ENCODE results near the gene NUP210L. TPM values are rescaled to one million over a fixed set of nuclear protein-coding genes. Genes with fewer than 3 reads are reported as not detected.

NUP210L gene
- total RNA-seq, 4 donors from 2014 or later: 0.09 to 0.21 TPM; not detected in 2

DNA sequence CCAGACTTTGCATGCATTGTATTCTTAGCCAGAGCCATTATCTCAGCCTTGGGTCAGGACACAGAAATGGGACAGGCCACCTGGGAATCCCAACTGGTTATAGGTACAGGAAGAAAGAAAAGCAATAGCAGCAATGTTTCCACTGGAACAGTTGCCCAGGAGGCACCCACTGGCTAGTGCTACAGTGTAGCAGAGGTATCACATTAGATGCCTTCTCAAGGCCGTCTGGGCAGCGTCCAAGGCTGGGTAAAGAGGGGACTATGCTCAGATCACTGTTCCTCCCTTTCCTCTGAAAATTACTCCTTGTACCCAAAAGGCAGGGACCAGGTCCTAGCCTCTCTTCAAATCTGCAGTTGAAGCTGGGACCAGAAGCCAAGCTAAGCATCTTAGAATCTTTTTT, 184.5 kb downstream of the NUP210L start:
- intact Hi-C loops (cut with DNase I; ENCODE audit: low total_unique reads): loop anchor here (10.0 kb wide), 1 partner anchor 176 kb away; no protein-coding TSS in a partner anchor
- no peak overlapping the region for H3K27ac ChIP-seq
- H3K27me3 ChIP-seq: no peaks in the 10 kb centered on the region
- no peaks in the 10 kb centered on the region for H3K36me3 ChIP-seq
- peaks cover 0 to 3% of the 10 kb centered on the region in 2 donors for H3K4me1 ChIP-seq
- TF ChIP-seq CTCF (IDR thresholded peaks at IDR 0.05) (no peak), POLR2A (IDR thresholded peaks at IDR 0.05) (no peak)
- DNase-seq: no peak
- no peak overlapping the region for H3K4me3 ChIP-seq
- H3K9me3 ChIP-seq: no peaks in the 10 kb centered on the region

DNA sequence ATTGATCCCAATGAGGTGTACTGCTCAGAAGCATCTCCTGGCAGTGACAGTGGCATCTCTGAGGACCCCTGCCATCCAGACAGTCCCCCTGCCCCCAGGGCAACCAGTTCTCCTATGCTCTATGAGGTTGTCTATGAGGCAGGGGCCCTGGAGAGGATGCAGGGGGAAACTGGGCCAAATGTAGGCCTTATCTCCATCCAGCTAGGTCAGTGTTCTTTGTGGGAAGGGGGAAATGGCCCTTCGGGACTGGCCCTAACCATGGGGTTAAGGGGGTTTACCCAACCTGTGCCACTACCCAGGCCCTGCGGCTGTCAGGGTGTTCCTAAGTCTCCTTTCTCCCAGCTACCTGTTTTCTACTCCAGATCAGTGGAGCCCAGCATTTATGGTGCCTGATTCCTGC, 185.9 kb downstream of the NUP210L start:
- H3K27ac ChIP-seq: no peak overlapping the region
- no peak overlapping the region for H3K4me3 ChIP-seq
- TF ChIP-seq CTCF (IDR thresholded peaks at IDR 0.05): no peak
- TF ChIP-seq POLR2A (IDR thresholded peaks at IDR 0.05): no peak
- no peaks in the 10 kb centered on the region for H3K27me3 ChIP-seq
- DNase-seq: no peak
- H3K36me3 ChIP-seq: no peaks in the 10 kb centered on the region
- intact Hi-C loops (cut with DNase I; ENCODE audit: low total_unique reads): no loop called here
- H3K9me3 ChIP-seq: no peaks in the 10 kb centered on the region
- H3K4me1 ChIP-seq: peaks cover 0 to 3% of the 10 kb centered on the region in 2 donors

DNA sequence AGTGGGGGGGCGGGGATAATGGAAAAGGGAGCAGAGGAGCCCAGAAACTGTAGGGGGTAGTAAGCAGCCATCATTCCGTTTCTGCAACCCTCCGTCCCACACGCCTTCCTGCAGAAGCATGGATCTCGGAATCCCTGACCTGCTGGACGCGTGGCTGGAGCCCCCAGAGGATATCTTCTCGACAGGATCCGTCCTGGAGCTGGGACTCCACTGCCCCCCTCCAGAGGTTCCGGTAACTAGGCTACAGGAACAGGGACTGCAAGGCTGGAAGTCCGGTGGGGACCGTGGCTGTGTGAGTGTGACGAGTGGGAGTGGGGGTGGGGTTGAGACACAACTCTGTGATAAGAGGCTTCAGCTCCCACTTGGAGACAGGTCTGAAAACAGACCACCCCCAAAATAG, 186.5 kb downstream of the NUP210L start:
- TF ChIP-seq POLR2A (IDR thresholded peaks at IDR 0.05) (no peak), CTCF (IDR thresholded peaks at IDR 0.05) (no peak)
- DNase-seq: no peak
- Histone ChIP-seq H3K27me3 (no peaks in the 10 kb centered on the region), H3K9me3 (no peaks in the 10 kb centered on the region), H3K27ac (peak overlapping the region; percentile 89 to 91), H3K36me3 (no peaks in the 10 kb centered on the region), H3K4me3 (peak overlapping the region; percentile 55 to 74), H3K4me1 (peaks cover 0 to 3% of the 10 kb centered on the region in 2 donors)
- intact Hi-C loops (cut with DNase I; ENCODE audit: low total_unique reads): no loop called here

DNA sequence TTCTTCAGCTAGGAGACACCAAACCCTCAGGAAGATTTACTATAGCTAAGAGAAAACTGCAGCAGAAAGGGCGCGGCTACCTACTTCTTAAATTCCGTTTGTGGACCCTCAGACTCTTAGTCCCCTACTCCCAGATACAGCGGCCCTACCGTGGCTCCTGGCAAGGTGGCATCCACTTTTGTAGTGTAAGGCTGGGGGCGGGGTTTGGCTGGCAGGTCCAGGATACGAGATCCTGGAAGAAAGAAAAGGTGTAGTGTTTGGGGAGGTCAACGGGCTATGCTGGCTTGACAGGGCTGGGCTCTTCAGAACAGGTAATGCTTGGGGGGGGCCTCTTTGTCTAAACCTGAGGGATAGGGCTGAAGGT, 186.9 kb downstream of the NUP210L start:
- TF ChIP-seq POLR2A (IDR thresholded peaks at IDR 0.05) (no peak), CTCF (IDR thresholded peaks at IDR 0.05) (no peak)
- DNase-seq: peak; percentile 47 to 59
- Histone ChIP-seq H3K4me3 (peak overlapping the region; percentile 55 to 74), H3K27ac (peak overlapping the region; percentile 89 to 91), H3K9me3 (no peaks in the 10 kb centered on the region), H3K27me3 (no peaks in the 10 kb centered on the region), H3K36me3 (no peaks in the 10 kb centered on the region), H3K4me1 (peaks cover 0 to 3% of the 10 kb centered on the region in 2 donors)
- intact Hi-C loops (cut with DNase I; ENCODE audit: low total_unique reads): no loop called here

GRCh38 chr1:153967107-153967999, 187.5 kb downstream of the NUP210L start, which contains the start of gene CREB3L4:
TSS of gene CREB3L4 (plus strand) at chr1:153967902. CDS start at chr1:153968526, 624 bp downstream.
- peak; percentile 90 to 94 for DNase-seq
- peak within 1 kb of the TSS; percentile 55 to 74 for H3K4me3 ChIP-seq
- H3K36me3 ChIP-seq: no peaks in the 10 kb centered on the region
- peak within 1 kb of the TSS; percentile 89 to 91 for H3K27ac ChIP-seq
- intact Hi-C loops (cut with DNase I; ENCODE audit: low total_unique reads): no loop called here
- H3K9me3 ChIP-seq: no peaks in the 10 kb centered on the region
- peak; percentile 83 to 84 for TF ChIP-seq POLR2A (IDR thresholded peaks at IDR 0.05)
- peak in 3 of 4 experiments; percentile 38 to 42 (median 42) for TF ChIP-seq CTCF (IDR thresholded peaks at IDR 0.05)
- peaks cover 3 to 5% of the 10 kb centered on the region in 2 donors for H3K4me1 ChIP-seq
- no peaks in the 10 kb centered on the region for H3K27me3 ChIP-seq

All from uterus (tissue), 4 donors.